Endothelial cell of umbilical vein (primary cell): ENCODE data around the gene SH3GL1. TPM values are rescaled to one million over a fixed set of nuclear protein-coding genes. Genes with fewer than 3 reads are reported as not detected.

Source experiments
- BruUV-seq: library from RNA; stranded (reverse); fragments of 400-500 nt; replicated peaks from 2 replicates; lab custom pipeline; 2021; lab: Mats Ljungman, UMichigan
- CTCF ChIA-PET: fragments of 300-600, 350-600 bp; sonication (Branson Sonifier 250); formaldehyde crosslinking; loops from one replicate; lab custom pipeline; 2021; ENCODE audit warnings: antibody characterized with exemption, inconsistent platforms; lab: Charles Lee
- POLR2A ChIA-PET: fragments of 300-600, 350-600 bp; sonication (Branson Sonifier 250); formaldehyde crosslinking; loops from one replicate; lab custom pipeline; 2021; ENCODE audit warnings: antibody characterized with exemption, inconsistent platforms; lab: Charles Lee
- DNase-seq: peaks from one replicate; pipeline ENCODE4 v3.0.0-alpha.2; 2011; ENCODE audit warnings: low read depth, low spot score
- FAIRE-seq: peaks from 2 replicates; lab custom pipeline; 2011; peaks lifted over from hg19 to GRCh38; lab: Jason Lieb, UNC
- H2AFZ ChIP-seq: 2 replicates; pipeline ENCODE4 v1.6.0; 2012; ENCODE audit warnings: low read depth, low read length, control low read depth, inconsistent platforms
- H3K27ac ChIP-seq: 2 replicates; pipeline ENCODE4 v1.5.1; 2011; ENCODE audit warnings: low read depth, mild to moderate bottlenecking, control low read depth, low read length, moderate library complexity; ENCODE audit not compliant: insufficient read depth
- H3K27me3 ChIP-seq, 2 experiments: 2 replicates each; pipeline versions ENCODE4 v1.6.0 to v1.6.1; 2011; ENCODE audit warnings: low read length in 2 of 2, mixed read lengths in 1 of 2; ENCODE audit not compliant: control insufficient read depth in 2 of 2, insufficient read depth in 2 of 2
- H3K36me3 ChIP-seq, 2 experiments: 2 replicates in 1 of 2; 3 replicates in 1 of 2; pipeline ENCODE4 v1.5.1; 2011; ENCODE audit warnings: low read length in 2 of 2, mild to moderate bottlenecking in 1 of 2, moderate library complexity in 1 of 2; ENCODE audit not compliant: control insufficient read depth in 2 of 2, insufficient read depth in 2 of 2; ENCODE audit errors: extremely low read depth in 1 of 2
- H3K4me1 ChIP-seq: 3 replicates; pipeline ENCODE4 v1.5.1; 2011; ENCODE audit warnings: mild to moderate bottlenecking, low read length; ENCODE audit not compliant: control insufficient read depth, insufficient read depth; ENCODE audit errors: extremely low read depth
- H3K4me2 ChIP-seq: 2 replicates; pipeline ENCODE4 v1.6.1; 2011; ENCODE audit warnings: low read length, control low read depth, mixed read lengths; ENCODE audit not compliant: insufficient read depth
- H3K4me3 ChIP-seq, 3 experiments: fragments of 200-600 bp in 1 of 3; sonication (generic), shearing (Covaris generic) in 1 of 3; replicated peaks in 1 of 3; 2 replicates each; pipeline ENCODE4 v1.5.1; 2011 to 2016; ENCODE audit warnings: control low read depth in 3 of 3, low read length in 3 of 3, mild to moderate bottlenecking in 2 of 3, inconsistent platforms in 1 of 3, low read depth in 1 of 3, moderate library complexity in 1 of 3; ENCODE audit not compliant: insufficient read depth in 1 of 3
- H3K79me2 ChIP-seq: 2 replicates; pipeline ENCODE4 v1.6.0; 2012; ENCODE audit warnings: low read length, inconsistent platforms; ENCODE audit not compliant: control insufficient read depth, insufficient read depth
- H3K9ac ChIP-seq: replicated peaks from 2 replicates; pipeline ENCODE3; 2011; ENCODE audit warnings: low read length, control low read depth; ENCODE audit not compliant: insufficient read depth; ENCODE audit errors: extremely low read depth
- H3K9me1 ChIP-seq: replicated peaks from 3 replicates; pipeline ENCODE4 v1.6.0; 2011; ENCODE audit warnings: mild to moderate bottlenecking, low read length; ENCODE audit not compliant: control insufficient read depth, insufficient read depth; ENCODE audit errors: extremely low read depth
- H3K9me3 ChIP-seq: replicated peaks from 2 replicates; pipeline ENCODE4 v1.5.1; 2012; ENCODE audit warnings: low read length, inconsistent platforms; ENCODE audit not compliant: control insufficient read depth, insufficient read depth
- H4K20me1 ChIP-seq: replicated peaks from 2 replicates; pipeline ENCODE3; 2011; ENCODE audit warnings: mild to moderate bottlenecking, low read length; ENCODE audit not compliant: control insufficient read depth, insufficient read depth; ENCODE audit errors: extremely low read depth
- CTCF ChIP-seq, 2 donors: IDR thresholded peaks; 1 replicate in 1 of 2; 2 replicates in 1 of 2; pipeline ENCODE4 v1.5.1; 2011; ENCODE audit warnings: low read length in 2 of 2, mild to moderate bottlenecking in 2 of 2, moderate library complexity in 2 of 2, control low read depth in 1 of 2, inconsistent platforms in 1 of 2, low read depth in 1 of 2; ENCODE audit not compliant: insufficient read depth in 1 of 2; ENCODE audit errors: extremely low read depth in 1 of 2
- EZH2 ChIP-seq: IDR thresholded peaks from 2 replicates; pipeline ENCODE4 v1.6.1; 2012; ENCODE audit warnings: borderline replicate concordance, low read depth, mild to moderate bottlenecking, moderate library complexity, low read length, inconsistent platforms; ENCODE audit not compliant: severe bottlenecking
- FOS ChIP-seq: IDR thresholded peaks from 2 replicates; pipeline ENCODE4 v1.6.1; 2011; ENCODE audit warnings: mild to moderate bottlenecking, low read length, moderate library complexity, borderline replicate concordance; ENCODE audit not compliant: insufficient read depth
- GATA2 ChIP-seq: IDR thresholded peaks from 2 replicates; pipeline ENCODE4 v1.7.0; 2011; ENCODE audit warnings: low read depth, mild to moderate bottlenecking, moderate library complexity, mixed read lengths, low read length; ENCODE audit not compliant: insufficient read length, insufficient read depth
- JUN ChIP-seq: IDR thresholded peaks from 2 replicates; pipeline ENCODE4 v1.6.1; 2011; ENCODE audit warnings: borderline replicate concordance, low read depth; ENCODE audit not compliant: insufficient read length, insufficient read depth
- MYC ChIP-seq: IDR thresholded peaks from one replicate; pipeline ENCODE4 v1.6.1; 2011; ENCODE audit warnings: mild to moderate bottlenecking, low read depth, low read length
- POLR2A ChIP-seq: IDR thresholded peaks from 2 replicates; pipeline ENCODE4 v1.6.1; 2012; ENCODE audit warnings: low read depth, mild to moderate bottlenecking, control low read depth, low read length
- POLR2AphosphoS5 ChIP-seq: IDR thresholded peaks from 2 replicates; pipeline ENCODE4 v1.6.1; 2012; ENCODE audit warnings: low read depth, mild to moderate bottlenecking, control low read depth, low read length, moderate library complexity; ENCODE audit not compliant: insufficient read depth
- dilution Hi-C: fragments of 300-500 bp; cut with MboI; formaldehyde crosslinking; loops from one replicate; pipeline ENCODE4 v1.15.0; 2019; ENCODE audit warnings: low sequenced_read_pairs; ENCODE audit not compliant: extremely low pct_ligation_motif_present
- intact Hi-C: fragments of 100-400 bp; cut with micrococcal nuclease; formaldehyde crosslinking; loops from one replicate; pipeline ENCODE4 v1.10.0; 2022
- polyA plus RNA-seq, 4 experiments: library from polyadenylated mRNA; depleted of rRNA in 3 of 4; stranded (reverse) in 3 of 4; unstranded in 1 of 4; fragments of >200 nt; gene quantifications; 2 replicates each; pipeline versions ENCODE4 v1.2.1 to v1.2.3, GENCODE V29; 2011 to 2012; ENCODE audit warnings: missing spikeins in 1 of 4
- total RNA-seq: library from RNA; stranded (reverse); gene quantifications from 2 replicates; pipeline ENCODE4 v1.2.3, GENCODE V29; 2021
- TF ChIP-seq, protein P1 (sequence below): IDR thresholded peaks from 2 replicates; pipeline ENCODE4 v1.6.1; 2011; ENCODE audit not compliant: insufficient read depth, insufficient read length

The SH3GL1 gene
- total and polyA plus RNA-seq, 2 donors (not counting 3 experiments of a cell fraction or from before 2014, with no cell fraction given) = 143 to 145 TPM

- no peaks in the 10 kb centered on the region for H4K20me1 ChIP-seq
- dilution Hi-C loops = no loop called here
- BruUV-seq = no TSS peak
- POLR2A ChIA-PET = no interaction called here
- H3K36me3 ChIP-seq = peaks cover 2 to 7% of the 10 kb centered on the region in 2 experiments
- H3K4me3 ChIP-seq = no peak overlapping the region
- CTCF ChIA-PET = interaction anchor here (4.6 kb wide), 1 partner anchor 27 kb away, joined by 36 read pairs; no protein-coding TSS in a partner anchor
- no peak overlapping the region for H2AFZ ChIP-seq
- TF ChIP-seq POLR2A = no peak
- no peak for TF ChIP-seq EZH2
- no peaks in the 10 kb centered on the region for H3K27me3 ChIP-seq
- H3K79me2 ChIP-seq = peaks cover 76% of the 10 kb centered on the region
- no peak for FAIRE-seq
- peak overlapping the region; percentile 32 for H3K4me2 ChIP-seq
- no peak overlapping the region for H3K9ac ChIP-seq
- intact Hi-C loops = no loop called here
- no peaks in the 10 kb centered on the region for H3K9me3 ChIP-seq
- H3K27ac ChIP-seq = no peak overlapping the region
- peaks cover 50% of the 10 kb centered on the region for H3K4me1 ChIP-seq
- H3K9me1 ChIP-seq = no peaks in the 10 kb centered on the region
- no peak for DNase-seq
These were observed 3.2 kb downstream of the SH3GL1 start for GRCh38 chr19:4396949-4397783.

DNA sequence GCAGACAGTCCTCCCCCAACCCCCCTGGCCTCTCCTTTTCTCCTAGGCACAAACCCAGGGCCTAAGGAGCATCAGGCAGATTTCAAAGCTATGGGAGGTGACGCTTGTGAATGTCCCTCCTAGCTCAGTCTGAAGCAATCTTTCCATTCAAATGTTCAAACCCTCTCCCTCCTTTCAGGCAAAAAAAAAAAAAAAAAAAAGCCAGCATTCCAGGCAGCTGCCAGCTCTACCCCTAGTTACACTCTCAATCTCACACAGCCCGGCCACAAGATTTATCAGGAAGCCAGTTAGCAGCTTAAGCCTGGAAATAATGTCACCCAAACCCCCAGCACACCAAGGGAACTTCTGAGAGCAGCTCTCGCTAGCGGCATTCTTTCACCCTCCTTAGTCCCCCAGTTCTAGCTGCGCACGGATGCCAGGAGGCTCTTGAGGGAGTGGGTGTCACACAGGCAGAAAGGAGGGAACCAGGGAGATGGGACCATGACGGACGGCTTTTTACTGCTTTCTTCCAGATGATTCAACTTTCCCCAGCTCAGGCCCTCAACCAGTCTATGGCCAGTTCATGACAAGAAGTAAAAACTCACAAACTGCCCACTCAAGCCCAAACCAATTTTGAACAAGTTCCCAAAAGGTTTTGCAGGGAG lies 6.3 kb downstream of the SH3GL1 start:
- FAIRE-seq (peak; percentile 76), DNase-seq (peak; percentile 61)
- Histone ChIP-seq H3K36me3 (peaks cover 2 to 7% of the 10 kb centered on the region in 2 experiments), H3K9ac (peak overlapping the region; percentile 21), H3K27ac (peak overlapping the region; percentile 62), H2AFZ (no peak overlapping the region), H3K79me2 (peaks cover 83% of the 10 kb centered on the region), H3K4me3 (no peak overlapping the region), H3K9me1 (no peaks in the 10 kb centered on the region), H3K9me3 (no peaks in the 10 kb centered on the region), H3K4me2 (peak overlapping the region; percentile 45), H3K4me1 (peaks cover 70% of the 10 kb centered on the region), H3K27me3 (no peaks in the 10 kb centered on the region), H4K20me1 (no peaks in the 10 kb centered on the region)
- CTCF ChIA-PET = interaction anchor here (1.1 to 7.9 kb wide), 4 partner anchors 8 to 51 kb away, joined by 3 to 105 read pairs (median 20); partner anchors contain the start of genes CHAF1A and MPND
- dilution Hi-C loops (no loop called here), intact Hi-C loops (no loop called here)
- no TSS peak for BruUV-seq
- POLR2A ChIA-PET = interaction anchor here (0.6 to 1.3 kb wide), 4 partner anchors 8 to 253 kb away, joined by 3 to 5 read pairs (median 4); partner anchors contain the start of gene MPND
- TF ChIP-seq POLR2A (no peak), MYC (no peak), FOS (no peak), EZH2 (no peak), POLR2AphosphoS5 (no peak), JUN (no peak), CTCF (IDR thresholded peaks at IDR 0.05; ENCODE audit: extremely low read depth in 1 of 2, insufficient read depth in 1 of 2, low read depth in 1 of 2, low read length in 2 of 2) (no peak), GATA2 (no peak)
- TF ChIP-seq, protein P1, sequence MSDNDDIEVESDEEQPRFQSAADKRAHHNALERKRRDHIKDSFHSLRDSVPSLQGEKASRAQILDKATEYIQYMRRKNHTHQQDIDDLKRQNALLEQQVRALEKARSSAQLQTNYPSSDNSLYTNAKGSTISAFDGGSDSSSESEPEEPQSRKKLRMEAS = no peak
